HT1080 (cell line): ENCODE results near the gene STXBP4. TPM values are rescaled to one million over a fixed set of nuclear protein-coding genes. Genes with fewer than 3 reads are reported as not detected.

ENCODE experiments used
- DNase-seq: peaks from one replicate; pipeline ENCODE4 v3.0.0-alpha.2; 2015; ENCODE audit warnings: low read depth
- small RNA-seq: library from RNA; depleted of rRNA; stranded (forward); fragments of <200 nt; gene quantifications from one replicate; pipeline ENCODE3, GENCODE V24; 2014
- total RNA-seq: library from RNA; depleted of rRNA; stranded (reverse); fragments of >200 nt; shearing (Covaris generic); gene quantifications from 2 replicates; pipeline ENCODE4 v1.2.3, GENCODE V29; 2014; rRNA removed

Gene STXBP4
- total RNA-seq, 1 experiment from 2014 or later, result 1.9 TPM

- DNase-seq, result no peak
Observed at GRCh38 chr17:55219459-55219858, 250.9 kb downstream of the STXBP4 start.

GRCh38 chr17:55219934-55220333 lies 251.4 kb downstream of the STXBP4 start:
- no peak for DNase-seq

Small RNAs within 50 kb of the gene (small RNA-seq; reads per million reads assigned to genes)
- gene AC007485.1, result not detected

Other genes with a start within 250 kb of the STXBP4 start
- 9.2 and 10.5 TPM in 2 replicates for gene TOM1L1, start 67.9 kb upstream of the STXBP4 start, total RNA-seq
- gene COX11, start 111 bp upstream of the STXBP4 start, total RNA-seq, result 62.6 and 83.5 TPM in 2 replicates